Trophoblast cell (in vitro differentiated cells and primary cell): ENCODE measurements around the gene CAMK2A.
"Not testable (repeated sequence)": the region's sequence is repeated elsewhere in the genome, so short reads cannot be mapped to it uniquely, and the experiment has no call there.

Source experiments
- DNase-seq, 2 donors: peaks; one replicate each; pipeline ENCODE4 v3.0.0-alpha.2; 2016
- H2AFZ ChIP-seq: 2 replicates; pipeline ENCODE4 v1.6.1; 2013; ENCODE audit warnings: low read length, moderate library complexity, mild to moderate bottlenecking; ENCODE audit not compliant: insufficient read depth, poor library complexity
- H2AK5ac ChIP-seq: 2 replicates; pipeline ENCODE4 v1.6.1; 2013; ENCODE audit warnings: mild to moderate bottlenecking, low read length
- H2BK120ac ChIP-seq: 2 replicates; pipeline ENCODE4 v1.6.1; 2013; ENCODE audit warnings: low read length, mild to moderate bottlenecking, moderate library complexity; ENCODE audit not compliant: insufficient read depth, poor library complexity
- H2BK12ac ChIP-seq: 2 replicates; pipeline ENCODE4 v1.6.1; 2013; ENCODE audit warnings: mild to moderate bottlenecking, low read length, moderate library complexity
- H2BK5ac ChIP-seq: 2 replicates; pipeline ENCODE4 v1.6.1; 2013; ENCODE audit warnings: low read length, low read depth, moderate library complexity, mild to moderate bottlenecking; ENCODE audit not compliant: poor library complexity
- H3K14ac ChIP-seq: 2 replicates; pipeline ENCODE4 v1.6.1; 2013; ENCODE audit warnings: mild to moderate bottlenecking, low read length
- H3K18ac ChIP-seq: 2 replicates; pipeline ENCODE4 v1.6.1; 2013; ENCODE audit warnings: mild to moderate bottlenecking, low read length
- H3K23ac ChIP-seq: 2 replicates; pipeline ENCODE4 v1.6.1; 2013; ENCODE audit warnings: low read length
- H3K27ac ChIP-seq: 2 replicates; pipeline ENCODE4 v1.5.1; 2013; ENCODE audit warnings: low read depth, mild to moderate bottlenecking, inconsistent platforms, low read length, moderate library complexity
- H3K27me3 ChIP-seq: 2 replicates; pipeline ENCODE4 v1.6.1; 2013; ENCODE audit warnings: inconsistent platforms, mild to moderate bottlenecking, low read length, moderate library complexity; ENCODE audit not compliant: insufficient read depth
- H3K36me3 ChIP-seq, 2 experiments: 1 replicate in 1 of 2; 2 replicates in 1 of 2; pipeline ENCODE4 v1.6.1; 2013; ENCODE audit warnings: low read length in 2 of 2, mild to moderate bottlenecking in 2 of 2, moderate library complexity in 1 of 2; ENCODE audit not compliant: insufficient read depth in 2 of 2, control insufficient read depth in 1 of 2
- H3K4ac ChIP-seq: 2 replicates; pipeline ENCODE4 v1.6.1; 2013; ENCODE audit warnings: low read depth, mild to moderate bottlenecking, low read length, moderate library complexity
- H3K4me1 ChIP-seq, 2 experiments: 1 replicate in 1 of 2; 2 replicates in 1 of 2; pipeline ENCODE4 v1.6.1; 2013; ENCODE audit warnings: low read length in 2 of 2, mild to moderate bottlenecking in 2 of 2, moderate library complexity in 1 of 2; ENCODE audit not compliant: insufficient read depth in 2 of 2, control insufficient read depth in 1 of 2
- H3K4me2 ChIP-seq: 2 replicates; pipeline ENCODE4 v1.6.1; 2013; ENCODE audit warnings: inconsistent platforms, mild to moderate bottlenecking, low read length, moderate library complexity
- H3K4me3 ChIP-seq: 2 replicates; pipeline ENCODE4 v1.5.1; 2013; ENCODE audit warnings: mild to moderate bottlenecking, low read depth, low read length, inconsistent platforms
- H3K79me1 ChIP-seq: one replicate; pipeline ENCODE4 v1.6.1; 2013; ENCODE audit warnings: low read length
- H3K79me2 ChIP-seq: 2 replicates; pipeline ENCODE4 v1.6.1; 2013; ENCODE audit warnings: low read length, mild to moderate bottlenecking; ENCODE audit not compliant: control insufficient read depth, insufficient read depth, poor library complexity
- H3K9ac ChIP-seq: 2 replicates; pipeline ENCODE4 v1.6.1; 2013; ENCODE audit warnings: mild to moderate bottlenecking, low read length
- H3K9me3 ChIP-seq: 2 replicates; pipeline ENCODE4 v1.6.1; 2013; ENCODE audit warnings: low read depth, mild to moderate bottlenecking, control low read depth, inconsistent platforms, low read length; ENCODE audit not compliant: insufficient read depth
- H4K12ac ChIP-seq: 2 replicates; pipeline ENCODE4 v1.6.1; 2013; ENCODE audit warnings: low read depth, mild to moderate bottlenecking, low read length, moderate library complexity
- H4K8ac ChIP-seq: 2 replicates; pipeline ENCODE4 v1.6.1; 2013; ENCODE audit warnings: low read depth, mild to moderate bottlenecking, low read length, moderate library complexity
- H4K91ac ChIP-seq: one replicate; pipeline ENCODE4 v1.6.1; 2013; ENCODE audit warnings: low read depth, mild to moderate bottlenecking, low read length, moderate library complexity
- WGBS: extraction: QIAGEN DNeasy Blood & Tissue Kit; methylation state at CpG from one replicate; pipeline ENCODE4 v1.1.7; 2013; ENCODE audit warnings: missing lambda C conversion rate; ENCODE audit not compliant: insufficient read length, insufficient coverage; ENCODE audit errors: extremely low coverage; 5-methylcytosine and 5-hydroxymethylcytosine counted together

Gene CAMK2A

GRCh38 chr5:150234576-150235499 lies 54.7 kb downstream of the CAMK2A start:
- H3K23ac ChIP-seq = no peak overlapping the region
- H4K12ac ChIP-seq = no peak overlapping the region
- H2BK120ac ChIP-seq = no peak overlapping the region
- peaks cover 2% of the 10 kb centered on the region for H3K9me3 ChIP-seq
- no peak overlapping the region for H2BK12ac ChIP-seq
- whole genome bisulfite sequencing = no CpG with 5 or more reads among the region's 5 CpGs
- no peak overlapping the region for H3K18ac ChIP-seq
- H3K4me1 ChIP-seq = no peaks in the 10 kb centered on the region
- DNase-seq = peak in 1 of 2 donors; percentile 11
- H2BK5ac ChIP-seq = no peak overlapping the region
- H4K91ac ChIP-seq = no peak overlapping the region
- H3K4ac ChIP-seq = no peak overlapping the region
- no peak overlapping the region for H3K4me3 ChIP-seq
- H4K8ac ChIP-seq = no peak overlapping the region
- H3K27me3 ChIP-seq = no peaks in the 10 kb centered on the region
- H3K14ac ChIP-seq = no peak overlapping the region
- H3K36me3 ChIP-seq = no peaks in the 10 kb centered on the region
- no peak overlapping the region for H2AK5ac ChIP-seq
- no peak overlapping the region for H3K27ac ChIP-seq
- H3K79me1 ChIP-seq = no peaks in the 10 kb centered on the region
- no peak overlapping the region for H3K4me2 ChIP-seq
- H2AFZ ChIP-seq = no peak overlapping the region
- H3K9ac ChIP-seq = no peak overlapping the region
- no peaks in the 10 kb centered on the region for H3K79me2 ChIP-seq

GRCh38 chr5:150233706-150234105 lies 55.9 kb downstream of the CAMK2A start:
- not testable (repeated sequence) for H3K36me3 ChIP-seq, H3K4me3 ChIP-seq, H3K18ac ChIP-seq, H3K9me3 ChIP-seq, H2BK120ac ChIP-seq, H3K4ac ChIP-seq, H3K14ac ChIP-seq, H2AFZ ChIP-seq, H3K23ac ChIP-seq, H4K12ac ChIP-seq, H2BK12ac ChIP-seq, H3K79me1 ChIP-seq, H3K4me1 ChIP-seq, H2BK5ac ChIP-seq, H3K27ac ChIP-seq, H3K9ac ChIP-seq, DNase-seq, H3K79me2 ChIP-seq, H3K4me2 ChIP-seq, H4K91ac ChIP-seq, H2AK5ac ChIP-seq, H4K8ac ChIP-seq, H3K27me3 ChIP-seq
- no CpG with 5 or more reads among the region's 5 CpGs for WGBS

- Histone ChIP-seq H2AK5ac (no peak overlapping the region), H2BK120ac (no peak overlapping the region), H3K18ac (no peak overlapping the region), H3K27ac (no peak overlapping the region), H2AFZ (no peak overlapping the region), H4K8ac (no peak overlapping the region), H3K23ac (no peak overlapping the region), H3K4me3 (no peak overlapping the region), H3K4me1 (no peaks in the 10 kb centered on the region), H4K91ac (no peak overlapping the region), H3K4me2 (no peak overlapping the region), H3K9ac (no peak overlapping the region), H3K27me3 (no peaks in the 10 kb centered on the region), H3K4ac (no peak overlapping the region), H3K79me2 (no peaks in the 10 kb centered on the region), H4K12ac (no peak overlapping the region), H3K14ac (no peak overlapping the region), H3K36me3 (no peaks in the 10 kb centered on the region), H3K79me1 (no peaks in the 10 kb centered on the region), H2BK12ac (no peak overlapping the region), H2BK5ac (no peak overlapping the region), H3K9me3 (no peaks in the 10 kb centered on the region)
- no peak for DNase-seq
- WGBS = no CpG with 5 or more reads among the region's 7 CpGs
These were observed 58.7 kb downstream of the CAMK2A start for GRCh38 chr5:150230842-150231241.

GRCh38 chr5:150229571-150229970 lies 60.0 kb downstream of the CAMK2A start:
- Histone ChIP-seq H4K8ac (no peak overlapping the region), H3K18ac (no peak overlapping the region), H4K91ac (no peak overlapping the region), H3K9ac (no peak overlapping the region), H4K12ac (no peak overlapping the region), H2BK12ac (no peak overlapping the region), H2BK5ac (no peak overlapping the region), H3K79me2 (no peaks in the 10 kb centered on the region), H3K9me3 (no peaks in the 10 kb centered on the region), H3K27ac (no peak overlapping the region), H3K36me3 (no peaks in the 10 kb centered on the region), H3K27me3 (no peaks in the 10 kb centered on the region), H3K4me2 (no peak overlapping the region), H3K4me1 (no peaks in the 10 kb centered on the region), H3K14ac (no peak overlapping the region), H3K4ac (no peak overlapping the region), H3K4me3 (no peak overlapping the region), H3K23ac (no peak overlapping the region), H2AFZ (no peak overlapping the region), H3K79me1 (no peaks in the 10 kb centered on the region), H2AK5ac (no peak overlapping the region), H2BK120ac (no peak overlapping the region)
- DNase-seq = peak in 1 of 2 donors; percentile 64
- no CpG with 5 or more reads among the region's 3 CpGs for WGBS
